ENCODE measurements around the gene AHDC1.
"Not testable (repeated sequence)": the region's sequence is repeated elsewhere in the genome, so short reads cannot be mapped to it uniquely, and the experiment has no call there.

The AHDC1 gene

GRCh38 chr1:27543284-27543683 is 60.7 kb downstream of the AHDC1 start:
- TF ChIP-seq CTCF (IDR thresholded peaks at IDR 0.05; ENCODE audit: extremely low read depth, missing control alignments) = no peak
- no peak for DNase-seq (ENCODE audit: low spot score)

GRCh38 chr1:27542463-27543273 is 61.3 kb downstream of the AHDC1 start:
- no peak for DNase-seq (ENCODE audit: low spot score)
- TF ChIP-seq CTCF (IDR thresholded peaks at IDR 0.05; ENCODE audit: extremely low read depth, missing control alignments) = no peak

DNA sequence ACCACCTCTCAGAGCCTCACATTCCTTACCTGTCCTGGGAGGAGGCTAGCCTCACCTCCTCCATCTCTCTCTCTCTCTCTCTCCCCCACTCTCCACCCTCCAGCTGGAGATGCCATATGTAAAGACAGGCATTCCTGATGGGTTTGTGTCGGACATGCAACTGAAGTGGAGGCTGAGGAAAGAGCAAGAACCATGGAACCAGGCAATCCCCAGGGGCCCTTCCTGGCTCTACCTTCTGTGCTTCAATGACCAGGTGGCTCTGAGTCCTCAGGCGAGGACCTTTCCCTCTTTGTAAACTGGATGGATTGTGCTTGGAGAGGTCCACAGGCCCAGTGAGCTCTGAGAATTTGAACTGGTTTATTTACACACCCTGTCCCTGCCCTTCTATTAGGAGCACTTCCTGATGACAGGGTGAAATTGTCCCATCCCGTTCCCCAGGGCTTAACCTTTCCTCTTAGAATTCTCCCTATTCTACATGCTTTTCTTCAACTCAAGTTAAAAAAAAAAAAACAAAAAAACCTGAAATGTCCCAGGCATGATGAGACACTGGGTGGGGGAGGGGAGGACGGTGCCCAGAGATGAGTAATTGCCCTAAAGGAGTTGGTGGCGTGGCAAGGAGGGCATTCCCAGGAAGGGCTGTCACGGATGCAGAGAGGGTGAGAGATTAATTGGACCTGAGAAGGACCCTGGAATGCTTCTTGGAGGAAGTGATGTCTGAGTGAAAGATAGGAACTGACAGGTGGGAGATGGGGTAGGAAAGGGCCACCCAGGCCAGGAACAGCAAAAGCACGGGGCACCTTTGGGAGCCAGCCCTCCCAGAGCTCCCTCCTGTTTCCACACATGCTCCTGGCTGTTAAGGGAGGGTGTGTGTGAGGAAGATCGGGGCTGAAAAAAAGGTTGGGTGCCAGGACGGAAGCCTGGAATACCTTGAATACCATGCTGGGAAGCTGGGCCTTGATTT is 63.8 kb downstream of the AHDC1 start:
- TF ChIP-seq CTCF (IDR thresholded peaks at IDR 0.05; ENCODE audit: extremely low read depth, missing control alignments) = no peak
- no peak for DNase-seq (ENCODE audit: low spot score)

DNA sequence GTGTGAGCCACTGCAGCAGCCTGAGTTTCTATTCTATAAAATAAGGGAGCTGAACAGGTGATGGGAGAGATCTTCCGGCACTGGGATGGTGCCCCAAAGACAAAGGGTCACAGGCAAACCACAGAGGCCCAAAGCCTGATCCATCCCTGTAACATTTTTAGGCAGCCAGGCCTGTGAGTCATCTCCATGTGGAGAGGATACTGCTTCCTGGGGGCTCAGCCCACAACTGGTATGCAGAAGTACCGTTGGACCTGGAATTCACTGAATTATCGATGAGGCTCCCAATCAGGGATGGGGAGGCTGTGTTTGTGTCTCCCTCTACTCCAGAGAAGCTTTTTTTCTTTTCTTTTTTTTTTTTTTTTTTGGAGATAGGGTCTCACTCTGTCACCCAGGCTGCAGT is 65.2 kb downstream of the AHDC1 start:
- TF ChIP-seq CTCF (IDR thresholded peaks at IDR 0.05; ENCODE audit: extremely low read depth, missing control alignments) = no peak
- no peak for DNase-seq (ENCODE audit: low spot score)

GRCh38 chr1:27538305-27538676 is 65.7 kb downstream of the AHDC1 start:
- DNase-seq (ENCODE audit: low spot score) = not testable (repeated sequence)

DNA sequence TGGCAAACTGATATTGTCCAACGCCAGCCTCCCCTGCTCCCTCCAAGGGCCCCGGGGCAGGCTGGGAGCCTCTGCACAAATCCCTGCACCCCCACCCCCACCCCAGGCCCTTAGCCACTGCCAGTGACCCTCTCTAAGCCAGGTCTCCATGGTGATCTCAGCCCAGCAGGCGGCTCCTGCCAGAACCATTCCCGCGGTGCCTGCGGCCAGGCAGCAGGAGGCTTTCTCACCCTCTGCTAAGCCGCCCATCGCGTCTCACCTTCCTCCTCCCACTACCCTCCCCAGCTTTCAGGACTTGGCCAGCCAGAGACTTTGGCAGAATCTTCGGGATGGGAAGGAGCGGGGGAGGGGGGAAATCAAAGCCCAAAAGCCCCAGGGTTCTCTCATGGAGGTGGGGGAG is 67.2 kb downstream of the AHDC1 start:
- TF ChIP-seq CTCF (IDR thresholded peaks at IDR 0.05; ENCODE audit: extremely low read depth, missing control alignments) = no peak
- DNase-seq (ENCODE audit: low spot score) = no peak

- TF ChIP-seq CTCF (IDR thresholded peaks at IDR 0.05; ENCODE audit: extremely low read depth, missing control alignments) = no peak
- no peak for DNase-seq (ENCODE audit: low spot score)
Observed at GRCh38 chr1:27536010-27536757, 67.8 kb downstream of the AHDC1 start.

All from GM20000 (cell line).